ENCODE results near the gene NDUFAF7. TPM values are rescaled to one million over a fixed set of nuclear protein-coding genes. Genes with fewer than 3 reads are reported as not detected.
"Not testable (repeated sequence)": the region's sequence is repeated elsewhere in the genome, so short reads cannot be mapped to it uniquely, and the experiment has no call there.

The NDUFAF7 gene
- total RNA-seq, 1 donor: 19.6 TPM

DNA sequence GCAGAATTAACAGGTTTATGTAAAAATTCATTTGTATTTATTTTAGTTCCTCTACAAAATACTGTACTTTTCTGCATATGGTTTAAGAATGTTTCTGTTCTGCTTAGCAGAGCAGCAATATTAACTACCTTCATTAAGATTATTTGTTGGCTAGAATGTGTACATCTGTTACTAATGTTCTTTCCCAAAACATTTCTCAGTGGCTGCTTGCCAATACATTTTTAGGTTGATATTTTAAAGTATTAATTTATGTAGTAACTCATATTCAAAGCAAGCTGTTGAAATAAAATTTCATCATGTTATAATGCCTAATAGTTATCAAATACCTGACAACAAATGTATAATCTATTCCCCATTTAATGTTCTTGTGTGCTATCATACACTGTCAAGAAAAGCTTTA, 52.9 kb downstream of the NDUFAF7 start:
- H3K4me1 ChIP-seq (ENCODE audit: insufficient read depth, low read length): no peaks in the 10 kb centered on the region
- no peak overlapping the region for H3K4me3 ChIP-seq (ENCODE audit: low read length)
- H3K27me3 ChIP-seq (ENCODE audit: insufficient read depth, low read length): no peaks in the 10 kb centered on the region
- H3K9me3 ChIP-seq (ENCODE audit: low read depth, low read length): no peaks in the 10 kb centered on the region

DNA sequence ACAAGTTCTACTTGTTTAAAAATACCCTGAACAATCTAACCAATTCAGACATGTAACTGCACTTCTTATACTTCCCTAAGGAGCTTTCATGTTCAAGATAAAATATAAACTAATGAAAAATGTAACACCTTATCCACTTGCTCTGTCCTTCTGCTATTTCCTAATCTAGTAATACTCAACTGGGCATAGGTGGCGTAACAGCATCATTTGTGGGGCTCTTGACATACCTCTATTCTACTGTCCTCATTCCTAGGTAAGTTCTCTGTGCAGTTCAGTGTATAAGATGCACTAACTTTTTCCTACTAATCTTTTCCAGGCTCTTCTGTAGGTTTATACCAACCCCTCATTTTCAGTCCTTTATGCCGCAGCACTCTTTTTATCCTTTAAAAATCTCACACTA, 56.5 kb downstream of the NDUFAF7 start:
- H3K27me3 ChIP-seq (ENCODE audit: insufficient read depth, low read length): no peaks in the 10 kb centered on the region
- no peaks in the 10 kb centered on the region for H3K4me1 ChIP-seq (ENCODE audit: insufficient read depth, low read length)
- no peaks in the 10 kb centered on the region for H3K9me3 ChIP-seq (ENCODE audit: low read depth, low read length)
- H3K4me3 ChIP-seq (ENCODE audit: low read length): no peak overlapping the region

DNA sequence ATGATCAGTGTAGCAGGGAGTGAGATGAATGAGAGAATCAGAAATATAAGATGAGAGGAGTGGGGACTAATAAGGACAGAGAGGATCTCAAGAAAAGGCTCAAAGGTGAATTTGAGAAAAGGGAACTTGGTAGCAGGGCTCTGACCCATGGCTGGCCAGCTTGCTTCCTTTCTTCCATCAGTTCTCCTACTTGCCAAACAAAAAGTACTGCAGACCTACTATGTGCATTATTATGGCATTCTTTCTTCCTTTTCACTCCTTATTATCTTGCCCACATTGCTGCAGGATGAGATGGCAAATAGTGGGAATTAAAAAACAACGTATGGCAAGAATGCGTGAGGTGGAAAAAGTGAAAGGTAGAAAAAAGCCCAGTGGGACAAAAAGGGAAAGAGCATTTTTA, 60.2 kb downstream of the NDUFAF7 start:
- no peaks in the 10 kb centered on the region for H3K4me1 ChIP-seq (ENCODE audit: insufficient read depth, low read length)

DNA sequence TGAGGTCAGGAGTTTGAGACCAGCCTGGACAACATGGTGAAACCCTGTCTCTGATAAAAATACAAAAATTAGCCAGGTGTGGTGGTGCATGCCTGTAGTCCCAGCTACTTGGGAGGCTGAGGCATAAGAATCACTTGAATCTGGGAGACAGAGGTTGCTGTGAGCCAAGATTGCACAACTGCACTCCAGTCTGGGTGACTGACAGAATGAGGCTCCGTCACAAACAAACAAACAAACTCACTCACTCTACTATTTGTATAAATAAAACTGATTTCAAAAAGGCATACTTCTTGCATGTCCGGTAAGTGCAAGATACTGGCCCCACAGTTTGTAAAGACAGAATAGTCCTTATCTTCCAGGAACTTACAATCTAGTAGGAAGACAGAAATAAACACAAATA, 63.4 kb downstream of the NDUFAF7 start:
- not testable (repeated sequence) for H3K4me1 ChIP-seq (ENCODE audit: insufficient read depth, low read length); H3K4me3 ChIP-seq (ENCODE audit: low read length); H3K27me3 ChIP-seq (ENCODE audit: insufficient read depth, low read length); H3K9me3 ChIP-seq (ENCODE audit: low read depth, low read length)

More for the DNA sequence above, 60.2 kb downstream of the NDUFAF7 start:
- Histone ChIP-seq H3K4me3 (ENCODE audit: low read length) (no peak overlapping the region), H3K27me3 (ENCODE audit: insufficient read depth, low read length) (no peaks in the 10 kb centered on the region), H3K9me3 (ENCODE audit: low read depth, low read length) (no peaks in the 10 kb centered on the region)

DNA sequence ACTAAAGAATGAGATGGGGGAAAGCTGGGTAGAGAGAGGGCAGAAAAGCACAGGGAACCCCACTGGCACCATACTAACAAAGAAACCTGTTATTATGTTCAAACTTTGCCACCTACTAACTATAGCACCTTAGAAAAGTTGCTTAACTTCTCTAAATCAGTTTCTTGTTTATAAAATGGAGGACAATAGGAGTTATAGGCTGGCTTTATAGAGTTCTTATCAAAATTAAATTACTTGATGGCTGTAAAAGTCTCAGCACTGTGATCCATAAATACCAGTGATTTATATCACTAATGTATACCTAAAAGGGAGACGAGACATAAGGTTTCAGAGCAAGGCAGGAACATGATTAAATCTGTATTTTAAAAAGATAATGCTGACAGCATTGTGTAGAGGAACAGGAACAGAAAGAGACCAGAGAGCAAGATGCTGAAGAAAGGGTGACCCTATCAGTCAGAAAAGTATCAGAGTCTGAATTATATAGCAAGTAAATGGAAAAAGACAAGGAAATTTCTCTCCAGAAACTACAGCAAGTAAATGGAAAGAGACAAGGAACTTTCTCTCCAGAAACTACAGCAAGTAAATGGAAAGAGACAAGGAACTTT, 64.1 kb downstream of the NDUFAF7 start:
- no peaks in the 10 kb centered on the region for H3K4me1 ChIP-seq (ENCODE audit: insufficient read depth, low read length)
- H3K9me3 ChIP-seq (ENCODE audit: low read depth, low read length): no peaks in the 10 kb centered on the region
- H3K27me3 ChIP-seq (ENCODE audit: insufficient read depth, low read length): no peaks in the 10 kb centered on the region
- H3K4me3 ChIP-seq (ENCODE audit: low read length): no peak overlapping the region

DNA sequence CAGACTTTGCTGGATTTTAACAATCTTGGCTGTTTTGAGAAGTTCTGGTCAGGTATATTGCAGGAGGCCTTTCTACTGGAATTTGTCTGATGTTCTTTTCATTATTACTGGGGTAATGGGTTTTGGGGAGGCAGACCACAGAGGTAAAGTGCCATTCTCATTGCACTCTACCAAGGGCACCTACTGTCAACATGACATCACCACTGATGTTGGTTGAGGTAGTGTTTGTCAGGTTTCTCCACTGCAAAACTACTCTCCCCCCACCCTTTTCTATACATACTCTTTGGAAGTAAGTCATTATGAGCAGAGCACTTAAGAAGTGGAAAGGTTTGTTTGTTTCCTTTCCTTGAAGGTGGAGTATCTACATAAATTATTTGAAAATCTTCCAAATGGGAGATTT, 66.2 kb downstream of the NDUFAF7 start:
- H3K4me3 ChIP-seq (ENCODE audit: low read length): no peak overlapping the region
- no peaks in the 10 kb centered on the region for H3K27me3 ChIP-seq (ENCODE audit: insufficient read depth, low read length)
- H3K4me1 ChIP-seq (ENCODE audit: insufficient read depth, low read length): no peaks in the 10 kb centered on the region
- H3K9me3 ChIP-seq (ENCODE audit: low read depth, low read length): no peaks in the 10 kb centered on the region

Other genes with a start within 250 kb of the NDUFAF7 start
- 32.5 TPM for gene HEATR5B, start 147.3 kb upstream of the NDUFAF7 start, total RNA-seq
- 7.2 TPM for gene GPATCH11, start 147.1 kb upstream of the NDUFAF7 start, total RNA-seq
- 40.8 TPM for gene EIF2AK2, start 74.7 kb upstream of the NDUFAF7 start, total RNA-seq
- not detected for gene SULT6B1, start 43.0 kb upstream of the NDUFAF7 start, total RNA-seq
- gene CEBPZOS, start 35.2 kb upstream of the NDUFAF7 start, total RNA-seq: 19.3 TPM
- gene CEBPZ, start 62 bp upstream of the NDUFAF7 start, total RNA-seq: 78.4 TPM
- gene PRKD3, start 93.2 kb downstream of the NDUFAF7 start, total RNA-seq: 67.9 TPM
- gene QPCT, start 113.0 kb downstream of the NDUFAF7 start, total RNA-seq: 49.5 TPM

Measured in mononuclear cell (primary cell).